ENCODE results near the gene PLXNA2.

The PLXNA2 gene

DNA sequence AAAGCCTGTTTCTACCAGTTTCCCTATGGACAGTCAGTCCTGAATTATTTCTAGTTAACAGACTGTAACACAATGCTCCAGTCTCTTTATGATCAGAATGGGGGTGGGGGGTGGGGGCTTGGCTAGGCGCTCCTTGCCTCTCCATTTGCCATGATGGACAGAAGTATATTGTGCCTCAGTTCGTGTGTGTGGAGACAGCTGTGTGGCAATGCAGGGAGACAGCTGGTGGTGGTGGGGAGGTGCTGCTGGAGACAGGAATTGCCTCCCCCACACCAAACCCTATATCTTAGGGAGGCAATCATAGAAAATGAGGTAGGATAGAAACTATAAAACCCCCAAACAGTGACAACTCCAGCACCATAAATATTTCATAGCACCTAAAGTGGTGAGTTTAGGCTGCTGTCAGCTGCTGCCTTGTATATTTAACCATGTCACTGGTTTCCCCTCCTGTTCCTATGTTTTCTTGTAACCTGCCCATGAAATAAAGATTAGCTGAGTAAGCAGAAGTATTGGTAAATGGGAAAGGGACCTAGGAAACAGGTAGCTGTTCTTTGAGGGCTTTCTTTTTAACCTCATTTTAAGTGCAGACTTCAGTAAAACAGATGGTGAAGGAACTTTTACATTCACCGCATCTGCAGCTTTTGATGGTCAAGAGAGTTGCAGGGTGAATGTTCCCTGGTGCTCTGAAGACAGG, 3.4 kb downstream of the PLXNA2 start:
- no peak for DNase-seq

GRCh38 chr1:208239473-208240381, 4.5 kb downstream of the PLXNA2 start:
- no peak for DNase-seq

GRCh38 chr1:208238710-208239472, 5.3 kb downstream of the PLXNA2 start:
- DNase-seq = no peak

GRCh38 chr1:208237241-208237640, 6.9 kb downstream of the PLXNA2 start:
- DNase-seq = no peak

DNA sequence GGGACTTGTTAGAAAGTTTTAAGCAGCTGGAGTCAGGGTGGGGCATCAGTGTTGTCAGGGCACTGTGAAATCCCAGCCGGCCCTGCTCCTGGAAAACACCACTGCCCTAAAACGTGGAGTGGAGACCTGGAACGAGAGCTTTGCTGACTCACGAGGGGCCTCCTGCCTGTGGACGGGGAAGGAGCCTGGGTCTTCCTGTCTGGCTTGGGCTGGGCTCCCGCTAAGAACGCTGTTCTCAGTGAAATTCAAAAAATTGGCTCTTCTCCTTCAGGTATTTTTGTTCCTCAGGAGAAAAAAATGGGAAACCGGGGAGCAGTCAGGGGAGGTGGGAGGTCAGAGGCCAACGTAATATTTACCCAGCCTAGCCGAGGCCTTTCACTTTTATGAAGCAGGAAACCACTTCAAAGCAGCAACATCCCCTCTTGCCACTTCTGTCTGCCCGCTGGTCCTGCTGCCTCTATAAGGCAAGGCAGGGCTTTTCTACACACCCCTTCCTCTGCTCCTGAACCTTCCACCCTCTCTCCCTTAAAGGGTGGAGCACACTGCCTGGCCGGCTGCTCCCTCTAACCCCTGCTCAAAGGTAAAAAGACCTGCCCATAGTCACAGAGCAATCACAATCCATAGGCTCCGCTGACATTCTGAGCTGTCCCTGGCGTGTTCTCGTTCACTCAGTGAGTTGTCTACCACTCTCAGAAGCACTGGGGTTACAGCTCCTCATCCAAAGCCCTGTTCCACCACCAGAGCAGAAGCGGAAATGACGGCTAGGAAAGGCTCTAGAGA, 8.0 kb downstream of the PLXNA2 start:
- no peak for DNase-seq

GRCh38 chr1:208235356-208235981, 8.7 kb downstream of the PLXNA2 start:
- no peak for DNase-seq

DNA sequence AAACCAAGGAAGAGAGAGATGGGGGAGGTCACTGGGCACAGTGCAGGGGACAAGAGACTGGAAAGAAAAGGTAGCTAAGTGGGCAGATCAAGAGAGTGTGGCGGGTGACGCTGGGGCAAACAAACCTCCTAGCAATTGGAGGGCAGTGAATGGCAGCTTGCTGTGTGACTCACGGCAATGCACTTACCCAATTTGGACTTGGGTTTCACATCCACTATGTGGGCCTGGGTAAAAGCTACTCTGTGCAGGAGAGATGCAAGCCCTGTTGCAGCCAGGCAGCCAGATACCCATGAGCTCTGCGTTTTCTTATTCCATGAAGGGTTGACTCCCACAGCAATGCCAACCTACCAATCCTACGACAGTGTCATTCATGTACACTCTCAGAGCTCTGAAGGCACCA, 9.5 kb downstream of the PLXNA2 start:
- DNase-seq = no peak

DNA sequence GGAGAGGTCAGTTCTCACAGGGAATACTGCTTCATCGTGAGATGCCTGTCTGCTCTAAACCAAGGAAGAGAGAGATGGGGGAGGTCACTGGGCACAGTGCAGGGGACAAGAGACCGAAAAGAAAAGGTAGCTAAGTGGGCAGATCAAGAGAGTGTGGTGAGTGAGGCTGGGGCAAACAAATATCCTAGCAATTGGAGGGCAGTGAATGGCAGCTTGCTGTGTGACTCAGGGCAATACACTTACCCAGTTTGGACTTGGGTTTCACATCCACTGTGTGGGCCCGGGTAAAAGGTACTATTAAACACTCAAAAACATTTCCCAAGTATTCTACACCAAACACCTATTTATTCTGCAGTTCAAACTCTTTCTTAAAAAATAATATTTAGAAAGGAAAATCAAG, 10.2 kb downstream of the PLXNA2 start:
- no peak for DNase-seq

DNA sequence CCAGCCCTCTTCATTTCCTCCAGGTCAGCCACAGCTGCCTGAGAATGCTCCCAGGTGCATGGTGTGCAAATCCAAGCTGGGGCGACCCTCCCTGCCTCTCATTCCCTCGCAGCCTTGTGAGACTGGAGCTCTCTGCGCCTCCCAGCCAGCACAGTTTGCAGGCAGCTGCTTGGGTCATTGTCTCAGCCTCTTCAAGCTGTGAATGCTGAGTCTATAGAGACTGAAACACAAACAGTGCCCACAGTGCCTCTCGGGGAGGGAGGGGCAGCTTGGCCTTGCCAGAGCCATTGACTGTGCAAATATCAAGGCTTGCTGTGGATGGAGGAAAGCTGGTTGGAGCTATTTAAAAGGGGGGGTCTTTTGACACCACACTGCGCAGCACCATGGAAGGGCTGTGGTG, 10.6 kb downstream of the PLXNA2 start:
- no peak for DNase-seq

DNA sequence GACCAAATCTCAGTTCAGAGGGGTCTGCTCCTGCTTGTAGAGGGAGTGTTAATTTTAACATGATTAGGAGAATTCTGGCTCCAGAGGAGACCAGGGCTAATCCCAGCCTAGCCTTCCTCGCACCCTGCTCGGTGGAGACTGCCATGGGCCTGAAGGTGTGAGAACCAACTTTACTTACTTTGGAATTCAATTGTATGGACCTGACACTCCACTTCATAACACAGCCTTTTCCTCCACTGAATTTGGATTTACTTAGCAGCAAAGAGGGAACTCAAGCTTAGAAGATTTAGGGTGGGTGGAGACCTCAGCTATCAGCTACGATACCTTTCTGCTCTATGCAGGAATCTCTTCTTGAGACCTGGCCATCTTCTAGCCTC, 11.5 kb downstream of the PLXNA2 start:
- DNase-seq = no peak

- no peak for DNase-seq
These were observed 12.1 kb downstream of the PLXNA2 start for GRCh38 chr1:208231881-208232661.

DNA sequence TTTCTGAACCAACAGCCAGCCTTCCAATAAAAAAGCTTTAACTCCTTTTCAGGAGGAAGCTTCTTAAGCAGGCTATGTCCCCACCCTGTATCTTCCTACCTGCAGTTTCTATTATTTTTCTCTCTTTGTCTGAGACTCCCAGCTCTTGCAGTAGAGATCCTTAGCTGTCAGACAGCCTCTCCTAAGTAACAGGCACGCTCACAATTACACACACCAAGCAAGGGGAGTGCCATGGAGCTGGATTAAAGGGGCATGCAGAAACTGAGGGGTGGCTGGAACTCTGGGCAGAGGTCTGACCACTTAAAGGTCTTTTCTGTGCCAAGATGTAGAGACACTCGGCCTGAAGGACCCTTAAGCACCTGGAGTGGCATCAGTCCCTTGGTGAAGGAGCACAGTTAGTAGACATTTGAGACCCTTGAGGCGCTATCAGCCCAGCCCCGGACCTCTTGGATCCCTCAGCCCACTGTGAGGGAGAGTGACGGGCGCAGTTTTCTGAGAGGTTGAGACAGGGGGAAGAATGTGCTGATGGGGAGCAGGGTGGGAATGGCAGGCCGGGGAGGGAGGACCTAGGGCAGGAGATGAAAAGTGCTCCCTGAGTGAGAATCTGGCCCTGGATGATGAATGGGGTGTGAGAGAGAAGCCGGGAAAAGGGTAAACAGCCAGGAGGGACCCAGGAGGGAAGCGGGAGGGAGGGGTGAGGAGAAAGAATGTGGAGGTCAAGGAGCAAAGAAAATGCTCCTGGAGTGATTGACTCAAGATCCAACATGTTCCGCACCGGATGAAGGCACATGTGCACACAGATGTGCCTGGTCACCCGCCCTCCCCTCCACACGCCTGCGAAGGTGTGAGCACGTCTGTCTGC, 13.3 kb downstream of the PLXNA2 start:
- no peak for DNase-seq

GRCh38 chr1:208228550-208228949, 15.6 kb downstream of the PLXNA2 start:
- no peak for DNase-seq

GRCh38 chr1:208228026-208228425, 16.2 kb downstream of the PLXNA2 start:
- no peak for DNase-seq

- no peak for DNase-seq
These were observed 16.8 kb downstream of the PLXNA2 start for GRCh38 chr1:208227366-208227765.

GRCh38 chr1:208225954-208226937, 17.9 kb downstream of the PLXNA2 start:
- no peak for DNase-seq

DNA sequence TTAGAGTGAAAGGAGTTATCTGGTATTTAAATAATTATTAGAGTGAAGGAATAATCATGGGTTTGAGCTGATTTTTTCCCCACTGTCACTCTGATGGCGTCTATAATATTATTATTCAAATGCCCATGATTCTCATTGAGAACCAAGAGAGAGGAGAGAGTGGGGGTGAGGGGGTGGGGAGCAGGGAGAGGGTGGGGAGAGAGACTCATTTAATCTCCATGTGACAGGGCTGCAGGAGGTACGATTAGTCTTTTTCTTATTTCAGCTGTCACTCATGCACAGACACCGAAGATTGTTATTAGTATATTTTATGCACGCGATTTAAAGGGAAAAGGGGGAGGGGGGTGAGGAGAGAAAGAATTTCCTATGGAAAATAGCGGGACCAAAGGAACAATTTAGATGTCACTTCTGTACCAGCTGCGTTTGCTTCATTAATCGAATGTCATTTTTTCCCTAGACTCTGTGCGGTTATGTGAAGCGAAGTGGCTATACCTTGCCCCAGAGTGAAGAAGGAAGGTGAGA, 19.9 kb downstream of the PLXNA2 start:
- no peak for DNase-seq

GRCh38 chr1:208223136-208223535, 21.0 kb downstream of the PLXNA2 start:
- DNase-seq = no peak

Measured in stimulated activated CD4-positive, alpha-beta T cell treated with anti-CD3 and anti-CD28 coated beads, Interleukin-1b, Interleukin-23, amount 100 ng/mL, for 48 hours (primary cell).